ENCODE data around the gene EMX2.

The EMX2 gene

DNA sequence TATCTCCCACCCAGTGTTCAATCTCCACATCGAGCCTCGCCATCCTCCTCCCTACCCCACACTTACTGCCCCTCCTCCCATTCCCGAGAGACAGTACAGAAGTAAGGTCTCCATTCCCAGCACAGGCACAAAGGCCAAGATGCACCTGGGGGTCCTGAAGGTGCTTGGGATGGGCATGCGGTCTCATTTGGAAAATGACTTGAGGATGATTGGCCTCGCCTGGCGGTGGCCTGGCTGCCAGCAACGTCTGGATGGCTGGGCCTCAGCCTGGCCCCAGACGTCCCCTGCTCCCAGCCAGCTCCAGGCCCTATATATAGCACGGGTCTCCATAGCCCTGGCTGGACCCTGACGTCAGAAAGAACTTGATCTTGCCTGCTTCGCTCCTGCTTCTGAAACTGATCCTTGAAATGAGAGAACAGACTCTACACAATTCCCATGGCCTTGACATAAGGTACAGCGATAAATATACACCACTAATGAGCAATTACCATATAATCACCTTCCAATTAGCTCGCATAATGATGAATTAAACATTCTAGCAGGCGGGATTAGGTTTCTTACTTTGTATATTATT is 11.8 kb downstream of the EMX2 start:
- H3K36me3 ChIP-seq (ENCODE audit: control insufficient read depth, insufficient read depth, low read length), result no peaks in the 10 kb centered on the region
- no peak for DNase-seq (ENCODE audit: extremely low read depth, insufficient read length)
- H3K27me3 ChIP-seq (replicated peaks; ENCODE audit: control insufficient read depth, insufficient read depth, low read length), result peaks cover 4% of the 10 kb centered on the region; the same call in 1 of the 2 replicates
- TF ChIP-seq, protein P1, sequence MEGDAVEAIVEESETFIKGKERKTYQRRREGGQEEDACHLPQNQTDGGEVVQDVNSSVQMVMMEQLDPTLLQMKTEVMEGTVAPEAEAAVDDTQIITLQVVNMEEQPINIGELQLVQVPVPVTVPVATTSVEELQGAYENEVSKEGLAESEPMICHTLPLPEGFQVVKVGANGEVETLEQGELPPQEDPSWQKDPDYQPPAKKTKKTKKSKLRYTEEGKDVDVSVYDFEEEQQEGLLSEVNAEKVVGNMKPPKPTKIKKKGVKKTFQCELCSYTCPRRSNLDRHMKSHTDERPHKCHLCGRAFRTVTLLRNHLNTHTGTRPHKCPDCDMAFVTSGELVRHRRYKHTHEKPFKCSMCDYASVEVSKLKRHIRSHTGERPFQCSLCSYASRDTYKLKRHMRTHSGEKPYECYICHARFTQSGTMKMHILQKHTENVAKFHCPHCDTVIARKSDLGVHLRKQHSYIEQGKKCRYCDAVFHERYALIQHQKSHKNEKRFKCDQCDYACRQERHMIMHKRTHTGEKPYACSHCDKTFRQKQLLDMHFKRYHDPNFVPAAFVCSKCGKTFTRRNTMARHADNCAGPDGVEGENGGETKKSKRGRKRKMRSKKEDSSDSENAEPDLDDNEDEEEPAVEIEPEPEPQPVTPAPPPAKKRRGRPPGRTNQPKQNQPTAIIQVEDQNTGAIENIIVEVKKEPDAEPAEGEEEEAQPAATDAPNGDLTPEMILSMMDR (IDR thresholded peaks at IDR 0.05; ENCODE audit: insufficient read depth, low read length, poor library complexity, severe bottlenecking), result no peak
- no peak overlapping the region for H3K4me3 ChIP-seq (replicated peaks; ENCODE audit: low read depth, low read length)

DNA sequence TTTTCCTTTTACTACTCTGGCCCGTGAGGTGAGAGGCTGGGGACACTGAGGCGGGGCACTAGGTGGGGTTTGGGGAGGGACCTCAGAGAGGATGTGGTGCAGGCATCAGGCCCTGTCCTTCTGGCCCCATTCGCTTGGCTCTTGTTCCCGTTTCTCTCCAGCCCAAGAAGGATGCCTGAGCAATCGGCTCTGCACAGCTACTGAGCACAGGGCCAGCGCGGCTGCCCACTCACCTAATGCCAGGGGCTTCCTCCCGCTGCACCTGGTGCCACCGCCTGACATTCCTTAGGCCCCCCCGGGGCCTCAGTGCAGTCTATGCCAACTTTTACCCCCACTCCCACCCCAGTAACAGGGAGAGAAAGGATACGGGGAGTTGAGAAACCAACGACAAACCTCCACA is 12.5 kb downstream of the EMX2 start:
- TF ChIP-seq, protein P1 (IDR thresholded peaks at IDR 0.05; ENCODE audit: insufficient read depth, low read length, poor library complexity, severe bottlenecking), result no peak
- no peak for DNase-seq (ENCODE audit: extremely low read depth, insufficient read length)
- Histone ChIP-seq H3K36me3 (ENCODE audit: control insufficient read depth, insufficient read depth, low read length) (no peaks in the 10 kb centered on the region), H3K27me3 (replicated peaks; ENCODE audit: control insufficient read depth, insufficient read depth, low read length) (peaks cover 4% of the 10 kb centered on the region; the same call in 1 of the 2 replicates), H3K4me3 (replicated peaks; ENCODE audit: low read depth, low read length) (no peak overlapping the region)

DNA sequence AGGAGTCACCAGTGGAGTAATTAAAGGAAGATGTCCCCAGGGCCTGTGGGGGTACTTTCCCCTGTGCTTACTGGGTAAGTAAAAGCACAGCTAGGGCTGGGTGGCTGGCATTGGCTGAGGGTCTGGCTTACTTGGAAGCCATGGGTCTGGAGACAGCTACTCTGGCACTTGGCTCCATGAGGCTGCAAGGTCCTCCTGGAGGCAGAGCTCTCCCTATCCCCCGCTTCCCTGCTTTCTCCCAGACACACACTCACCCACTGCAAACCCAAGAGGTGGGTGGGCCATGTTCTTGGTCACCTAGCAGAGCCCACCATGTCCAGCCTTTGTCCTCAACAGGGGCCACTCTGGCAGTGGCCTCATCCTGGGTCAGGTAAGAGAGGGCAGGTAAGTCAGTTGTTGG is 13.3 kb downstream of the EMX2 start:
- Histone ChIP-seq H3K27me3 (replicated peaks; ENCODE audit: control insufficient read depth, insufficient read depth, low read length) (peaks cover 4% of the 10 kb centered on the region; the same call in 1 of the 2 replicates), H3K4me3 (replicated peaks; ENCODE audit: low read depth, low read length) (no peak overlapping the region), H3K36me3 (ENCODE audit: control insufficient read depth, insufficient read depth, low read length) (no peaks in the 10 kb centered on the region)
- DNase-seq (ENCODE audit: extremely low read depth, insufficient read length), result no peak
- TF ChIP-seq, protein P1 (IDR thresholded peaks at IDR 0.05; ENCODE audit: insufficient read depth, low read length, poor library complexity, severe bottlenecking), result no peak

DNA sequence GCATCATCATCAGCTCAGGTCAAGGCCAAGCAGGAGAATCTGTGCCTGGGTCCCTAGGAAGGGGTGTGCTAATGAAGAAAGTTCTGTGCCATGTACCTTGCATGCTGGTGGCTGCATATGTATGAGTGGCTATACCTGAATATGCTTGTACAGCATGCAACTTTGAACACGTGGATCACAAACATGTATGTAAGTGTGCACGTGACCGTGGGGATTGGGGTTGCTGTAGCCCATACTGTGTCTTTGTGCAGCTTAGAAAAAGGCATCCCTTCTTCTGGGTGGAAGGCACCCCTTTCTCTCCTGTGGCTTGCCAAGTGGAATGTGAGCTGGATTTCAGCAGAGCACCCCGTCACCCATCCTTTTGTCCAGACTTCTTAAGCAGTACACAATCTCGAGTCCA is 13.8 kb downstream of the EMX2 start:
- peaks cover 4% of the 10 kb centered on the region; the same call in 1 of the 2 replicates for H3K27me3 ChIP-seq (replicated peaks; ENCODE audit: control insufficient read depth, insufficient read depth, low read length)
- no peak overlapping the region for H3K4me3 ChIP-seq (replicated peaks; ENCODE audit: low read depth, low read length)
- no peaks in the 10 kb centered on the region for H3K36me3 ChIP-seq (ENCODE audit: control insufficient read depth, insufficient read depth, low read length)
- TF ChIP-seq, protein P1 (IDR thresholded peaks at IDR 0.05; ENCODE audit: insufficient read depth, low read length, poor library complexity, severe bottlenecking), result no peak
- no peak for DNase-seq (ENCODE audit: extremely low read depth, insufficient read length)

DNA sequence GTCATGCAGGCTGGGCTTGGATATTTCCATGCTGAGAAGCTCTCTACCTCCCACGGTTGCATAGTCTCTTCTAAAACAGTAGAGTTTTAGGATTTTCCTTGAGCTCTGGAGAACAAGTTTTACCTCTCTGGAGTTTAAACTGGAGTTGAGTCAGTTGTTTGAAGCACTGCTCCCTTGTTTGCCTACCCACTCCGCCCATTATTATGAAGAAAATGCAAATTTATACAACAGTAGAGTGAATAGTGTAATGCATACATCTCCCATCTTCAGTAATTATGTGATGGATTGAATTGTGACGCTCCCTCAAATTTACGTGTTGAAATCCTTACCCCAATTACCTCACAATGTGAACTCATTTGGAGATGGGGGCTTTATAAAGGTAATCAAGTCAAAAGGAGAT is 17.2 kb downstream of the EMX2 start:
- TF ChIP-seq, protein P1 (IDR thresholded peaks at IDR 0.05; ENCODE audit: insufficient read depth, low read length, poor library complexity, severe bottlenecking), result no peak
- Histone ChIP-seq H3K36me3 (ENCODE audit: control insufficient read depth, insufficient read depth, low read length) (no peaks in the 10 kb centered on the region), H3K27me3 (replicated peaks; ENCODE audit: control insufficient read depth, insufficient read depth, low read length) (no peaks in the 10 kb centered on the region; the same call in 1 of the 2 replicates), H3K4me3 (replicated peaks; ENCODE audit: low read depth, low read length) (no peak overlapping the region)
- no peak for DNase-seq (ENCODE audit: extremely low read depth, insufficient read length)

DNA sequence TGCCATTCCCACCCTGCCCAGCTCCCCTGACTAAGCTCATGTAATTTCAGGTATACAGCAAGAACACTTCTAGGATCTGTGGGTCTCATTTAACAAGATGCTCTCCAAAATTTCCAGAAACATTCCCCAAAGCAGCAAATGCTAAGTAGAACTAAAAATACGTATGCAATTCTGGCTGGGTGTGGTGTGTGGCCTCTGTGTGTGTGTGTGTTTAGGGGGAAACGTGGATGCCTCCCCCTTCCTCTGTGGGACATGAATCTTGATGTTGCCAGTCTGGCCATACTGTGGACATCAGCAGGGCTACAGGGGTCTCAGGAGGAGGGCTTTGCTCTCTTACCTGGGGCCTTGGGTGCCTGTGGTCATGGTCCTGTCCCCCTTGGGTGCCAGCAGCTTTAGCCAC is 18.4 kb downstream of the EMX2 start:
- no peak overlapping the region for H3K4me3 ChIP-seq (replicated peaks; ENCODE audit: low read depth, low read length)
- no peaks in the 10 kb centered on the region for H3K36me3 ChIP-seq (ENCODE audit: control insufficient read depth, insufficient read depth, low read length)
- TF ChIP-seq, protein P1 (IDR thresholded peaks at IDR 0.05; ENCODE audit: insufficient read depth, low read length, poor library complexity, severe bottlenecking), result no peak
- DNase-seq (ENCODE audit: extremely low read depth, insufficient read length), result no peak
- no peaks in the 10 kb centered on the region; the same call in 1 of the 2 replicates for H3K27me3 ChIP-seq (replicated peaks; ENCODE audit: control insufficient read depth, insufficient read depth, low read length)

Data from GM06990 (cell line).